ENCODE measurements around the gene CACNG5. TPM values are rescaled to one million over a fixed set of nuclear protein-coding genes. Genes with fewer than 3 reads are reported as not detected.
"Not testable (repeated sequence)": the region's sequence is repeated elsewhere in the genome, so short reads cannot be mapped to it uniquely, and the experiment has no call there.

Gene CACNG5
- total RNA-seq, 1 experiment from 2014 or later = not detected

GRCh38 chr17:66893863-66894262 is 58.9 kb downstream of the CACNG5 start:
- in situ Hi-C loops (cut with HindIII; ENCODE audit: low sequenced_read_pairs) = no loop called here

GRCh38 chr17:66897141-66897540 is 62.2 kb downstream of the CACNG5 start:
- DNase-seq (ENCODE audit: low spot score) = no peak
- in situ Hi-C loops (cut with HindIII; ENCODE audit: low sequenced_read_pairs) = no loop called here

More at GRCh38 chr17:66893863-66894262, 58.9 kb downstream of the CACNG5 start:
- no peak for DNase-seq (ENCODE audit: low spot score)

GRCh38 chr17:66898536-66898935 is 63.6 kb downstream of the CACNG5 start:
- DNase-seq (ENCODE audit: low spot score) = no peak
- in situ Hi-C loops (cut with HindIII; ENCODE audit: low sequenced_read_pairs) = no loop called here

- DNase-seq (ENCODE audit: low spot score) = peak; percentile 9
- in situ Hi-C loops (cut with HindIII; ENCODE audit: low sequenced_read_pairs) = no loop called here
These were observed 65.5 kb downstream of the CACNG5 start for GRCh38 chr17:66900126-66901010.

GRCh38 chr17:66903296-66903695 is 68.4 kb downstream of the CACNG5 start:
- DNase-seq (ENCODE audit: low spot score); in situ Hi-C loops (cut with HindIII; ENCODE audit: low sequenced_read_pairs): not testable (repeated sequence)

- in situ Hi-C loops (cut with HindIII; ENCODE audit: low sequenced_read_pairs) = no loop called here
- DNase-seq (ENCODE audit: low spot score) = no peak
These were observed 68.9 kb downstream of the CACNG5 start for GRCh38 chr17:66903781-66904180.

GRCh38 chr17:66904760-66905624 is 70.1 kb downstream of the CACNG5 start:
- in situ Hi-C loops (cut with HindIII; ENCODE audit: low sequenced_read_pairs) = no loop called here
- peak; percentile 6 for DNase-seq (ENCODE audit: low spot score)

GRCh38 chr17:66906321-66907278 is 71.7 kb downstream of the CACNG5 start:
- peak; percentile 52 for DNase-seq (ENCODE audit: low spot score)
- in situ Hi-C loops (cut with HindIII; ENCODE audit: low sequenced_read_pairs) = no loop called here

- DNase-seq (ENCODE audit: low spot score) = no peak
- in situ Hi-C loops (cut with HindIII; ENCODE audit: low sequenced_read_pairs) = no loop called here
These were observed 75.0 kb downstream of the CACNG5 start for GRCh38 chr17:66909804-66910373.

GRCh38 chr17:66910651-66911285 is 75.9 kb downstream of the CACNG5 start:
- in situ Hi-C loops (cut with HindIII; ENCODE audit: low sequenced_read_pairs) = no loop called here
- no peak for DNase-seq (ENCODE audit: low spot score)

GRCh38 chr17:66915204-66915611 is 80.3 kb downstream of the CACNG5 start:
- in situ Hi-C loops (cut with HindIII; ENCODE audit: low sequenced_read_pairs) = no loop called here

GRCh38 chr17:66915792-66916191 is 80.9 kb downstream of the CACNG5 start:
- DNase-seq (ENCODE audit: low spot score) = no peak
- in situ Hi-C loops (cut with HindIII; ENCODE audit: low sequenced_read_pairs) = no loop called here

More at GRCh38 chr17:66915204-66915611, 80.3 kb downstream of the CACNG5 start:
- no peak for DNase-seq (ENCODE audit: low spot score)

GRCh38 chr17:66916946-66917345 is 82.0 kb downstream of the CACNG5 start:
- DNase-seq (ENCODE audit: low spot score) = no peak
- in situ Hi-C loops (cut with HindIII; ENCODE audit: low sequenced_read_pairs) = no loop called here

- DNase-seq (ENCODE audit: low spot score) = no peak
- in situ Hi-C loops (cut with HindIII; ENCODE audit: low sequenced_read_pairs) = no loop called here
These were observed 84.0 kb downstream of the CACNG5 start for GRCh38 chr17:66918896-66919295.

- in situ Hi-C loops (cut with HindIII; ENCODE audit: low sequenced_read_pairs) = no loop called here
- DNase-seq (ENCODE audit: low spot score) = no peak
These were observed 85.5 kb downstream of the CACNG5 start for GRCh38 chr17:66920435-66920834.

- DNase-seq (ENCODE audit: low spot score) = no peak
- in situ Hi-C loops (cut with HindIII; ENCODE audit: low sequenced_read_pairs) = no loop called here
These were observed 86.0 kb downstream of the CACNG5 start for GRCh38 chr17:66920950-66921349.

GRCh38 chr17:66923886-66924285 is 89.0 kb downstream of the CACNG5 start:
- in situ Hi-C loops (cut with HindIII; ENCODE audit: low sequenced_read_pairs) = no loop called here
- DNase-seq (ENCODE audit: low spot score) = no peak

GRCh38 chr17:66925811-66926500 is 91.0 kb downstream of the CACNG5 start:
- in situ Hi-C loops (cut with HindIII; ENCODE audit: low sequenced_read_pairs) = no loop called here

More at GRCh38 chr17:66925811-66926500, 91.0 kb downstream of the CACNG5 start:
- DNase-seq (ENCODE audit: low spot score) = no peak
